Chondrocyte (in vitro differentiated cells): ENCODE data around the gene RLIM. TPM values are rescaled to one million over a fixed set of nuclear protein-coding genes. Genes with fewer than 3 reads are reported as not detected.

Experiments
- DNase-seq: peaks from one replicate; pipeline ENCODE4 v3.0.0; 2021; ENCODE audit warnings: mixed read lengths, low spot score
- H3K27ac Mint-ChIP-seq: one replicate; pipeline ENCODE4 v1.8.0; 2021; ENCODE audit warnings: mild to moderate bottlenecking, moderate library complexity, mixed read lengths; ENCODE audit not compliant: unreplicated experiment
- H3K27me3 Mint-ChIP-seq: 2 replicates; pipeline ENCODE4 v1.8.0; 2021; ENCODE audit warnings: low read depth, mixed read lengths
- H3K36me3 Mint-ChIP-seq: 2 replicates; pipeline ENCODE4 v1.8.0; 2021; ENCODE audit warnings: low read depth, mixed read lengths
- H3K4me1 Mint-ChIP-seq: 2 replicates; pipeline ENCODE4 v1.8.0; 2021; ENCODE audit warnings: low read depth, mild to moderate bottlenecking, mixed read lengths
- H3K4me3 Mint-ChIP-seq: one replicate; pipeline ENCODE4 v1.8.0; 2021; ENCODE audit warnings: mild to moderate bottlenecking, moderate library complexity, mixed read lengths; ENCODE audit not compliant: unreplicated experiment
- H3K9me3 Mint-ChIP-seq: 2 replicates; pipeline ENCODE4 v1.8.0; 2021; ENCODE audit warnings: low read depth, mixed read lengths
- total RNA-seq: library from RNA; stranded (reverse); gene quantifications from 3 replicates; pipeline ENCODE4 v1.2.1, GENCODE V29; 2021
- TF ChIP-seq, protein P1 (sequence below): fragments of 200-600 bp; sonication (generic); IDR thresholded peaks from 2 replicates; pipeline ENCODE4 v1.5.0; 2021; ENCODE audit warnings: antibody characterized with exemption, mild to moderate bottlenecking, moderate library complexity

RLIM gene
- total RNA-seq, 1 donor from 2014 or later: 42.9 TPM

- no peak overlapping the region for H3K4me3 Mint-ChIP-seq
- peaks cover 6% of the 10 kb centered on the region for H3K9me3 Mint-ChIP-seq
- H3K27me3 Mint-ChIP-seq: no peaks in the 10 kb centered on the region
- peaks cover 1% of the 10 kb centered on the region for H3K36me3 Mint-ChIP-seq
- H3K27ac Mint-ChIP-seq: no peak overlapping the region
- TF ChIP-seq, protein P1, sequence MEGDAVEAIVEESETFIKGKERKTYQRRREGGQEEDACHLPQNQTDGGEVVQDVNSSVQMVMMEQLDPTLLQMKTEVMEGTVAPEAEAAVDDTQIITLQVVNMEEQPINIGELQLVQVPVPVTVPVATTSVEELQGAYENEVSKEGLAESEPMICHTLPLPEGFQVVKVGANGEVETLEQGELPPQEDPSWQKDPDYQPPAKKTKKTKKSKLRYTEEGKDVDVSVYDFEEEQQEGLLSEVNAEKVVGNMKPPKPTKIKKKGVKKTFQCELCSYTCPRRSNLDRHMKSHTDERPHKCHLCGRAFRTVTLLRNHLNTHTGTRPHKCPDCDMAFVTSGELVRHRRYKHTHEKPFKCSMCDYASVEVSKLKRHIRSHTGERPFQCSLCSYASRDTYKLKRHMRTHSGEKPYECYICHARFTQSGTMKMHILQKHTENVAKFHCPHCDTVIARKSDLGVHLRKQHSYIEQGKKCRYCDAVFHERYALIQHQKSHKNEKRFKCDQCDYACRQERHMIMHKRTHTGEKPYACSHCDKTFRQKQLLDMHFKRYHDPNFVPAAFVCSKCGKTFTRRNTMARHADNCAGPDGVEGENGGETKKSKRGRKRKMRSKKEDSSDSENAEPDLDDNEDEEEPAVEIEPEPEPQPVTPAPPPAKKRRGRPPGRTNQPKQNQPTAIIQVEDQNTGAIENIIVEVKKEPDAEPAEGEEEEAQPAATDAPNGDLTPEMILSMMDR: no peak
- H3K4me1 Mint-ChIP-seq: no peaks in the 10 kb centered on the region
- no peak for DNase-seq
Observed at GRCh38 chrX:74585766-74586165, 28.7 kb downstream of the RLIM start.

GRCh38 chrX:74579597-74580198 lies 34.7 kb downstream of the RLIM start:
- TF ChIP-seq, protein P1: no peak
- peaks cover 6% of the 10 kb centered on the region for H3K4me1 Mint-ChIP-seq
- no peak overlapping the region for H3K27ac Mint-ChIP-seq
- no peak overlapping the region for H3K4me3 Mint-ChIP-seq
- peaks cover 1% of the 10 kb centered on the region for H3K36me3 Mint-ChIP-seq
- H3K9me3 Mint-ChIP-seq: peaks cover 1% of the 10 kb centered on the region
- no peak for DNase-seq
- no peaks in the 10 kb centered on the region for H3K27me3 Mint-ChIP-seq

- Mint-ChIP-seq H3K36me3 (no peaks in the 10 kb centered on the region), H3K4me1 (peaks cover 6% of the 10 kb centered on the region), H3K4me3 (no peak overlapping the region), H3K27me3 (no peaks in the 10 kb centered on the region), H3K27ac (no peak overlapping the region), H3K9me3 (peaks cover 2% of the 10 kb centered on the region)
- DNase-seq: no peak
- TF ChIP-seq, protein P1: no peak
Observed at GRCh38 chrX:74578137-74578536, 36.3 kb downstream of the RLIM start.

DNA sequence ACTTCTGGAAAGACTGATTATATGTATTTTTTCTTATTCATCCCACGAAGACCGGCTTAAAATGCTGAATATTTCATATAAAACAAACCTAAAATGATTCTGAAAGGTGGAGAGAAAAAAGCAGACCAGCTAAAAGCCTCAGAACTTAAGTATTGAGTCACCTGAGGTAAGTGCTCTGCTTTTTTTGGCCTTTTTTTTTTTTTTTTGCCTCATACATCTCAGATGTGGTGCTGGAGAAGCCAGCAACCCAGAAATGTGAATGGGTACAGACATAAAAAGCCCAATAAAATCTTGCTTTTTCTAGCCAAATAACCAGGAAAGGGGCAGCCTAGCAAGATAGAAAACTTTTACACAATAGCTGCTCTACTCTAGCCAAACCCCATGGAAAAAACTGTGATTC lies 57.0 kb downstream of the RLIM start:
- DNase-seq: no peak
- H3K36me3 Mint-ChIP-seq: no peaks in the 10 kb centered on the region
- peaks cover 3% of the 10 kb centered on the region for H3K9me3 Mint-ChIP-seq
- no peaks in the 10 kb centered on the region for H3K4me1 Mint-ChIP-seq
- TF ChIP-seq, protein P1: no peak
- H3K27ac Mint-ChIP-seq: no peak overlapping the region
- no peaks in the 10 kb centered on the region for H3K27me3 Mint-ChIP-seq
- H3K4me3 Mint-ChIP-seq: no peak overlapping the region

- no peaks in the 10 kb centered on the region for H3K36me3 Mint-ChIP-seq
- no peak overlapping the region for H3K27ac Mint-ChIP-seq
Observed at GRCh38 chrX:74551934-74552333, 62.5 kb downstream of the RLIM start.

More at GRCh38 chrX:74551934-74552333, 62.5 kb downstream of the RLIM start:
- no peak for DNase-seq
- H3K27me3 Mint-ChIP-seq: no peaks in the 10 kb centered on the region
- H3K4me1 Mint-ChIP-seq: peaks cover 2% of the 10 kb centered on the region
- TF ChIP-seq, protein P1: no peak
- peaks cover 5% of the 10 kb centered on the region for H3K9me3 Mint-ChIP-seq
- H3K4me3 Mint-ChIP-seq: no peak overlapping the region
